Endothelial cell of umbilical vein (primary cell): ENCODE data around the gene CDH7. TPM values are rescaled to one million over a fixed set of nuclear protein-coding genes. Genes with fewer than 3 reads are reported as not detected.

Experiments
- BruUV-seq: library from RNA; stranded (reverse); fragments of 400-500 nt; replicated peaks from 2 replicates; lab custom pipeline; 2021; lab: Mats Ljungman, UMichigan
- CTCF ChIA-PET: fragments of 300-600, 350-600 bp; sonication (Branson Sonifier 250); formaldehyde crosslinking; loops from one replicate; lab custom pipeline; 2021; ENCODE audit warnings: antibody characterized with exemption, inconsistent platforms; lab: Charles Lee
- POLR2A ChIA-PET: fragments of 300-600, 350-600 bp; sonication (Branson Sonifier 250); formaldehyde crosslinking; loops from one replicate; lab custom pipeline; 2021; ENCODE audit warnings: antibody characterized with exemption, inconsistent platforms; lab: Charles Lee
- DNase-seq: peaks from one replicate; pipeline ENCODE4 v3.0.0-alpha.2; 2011; ENCODE audit warnings: low read depth, low spot score
- FAIRE-seq: peaks from 2 replicates; lab custom pipeline; 2011; peaks lifted over from hg19 to GRCh38; lab: Jason Lieb, UNC
- H2AFZ ChIP-seq: 2 replicates; pipeline ENCODE4 v1.6.0; 2012; ENCODE audit warnings: low read depth, low read length, control low read depth, inconsistent platforms
- H3K27ac ChIP-seq: 2 replicates; pipeline ENCODE4 v1.5.1; 2011; ENCODE audit warnings: low read depth, mild to moderate bottlenecking, control low read depth, low read length, moderate library complexity; ENCODE audit not compliant: insufficient read depth
- H3K27me3 ChIP-seq, 2 experiments: 2 replicates each; pipeline versions ENCODE4 v1.6.0 to v1.6.1; 2011; ENCODE audit warnings: low read length in 2 of 2, mixed read lengths in 1 of 2; ENCODE audit not compliant: control insufficient read depth in 2 of 2, insufficient read depth in 2 of 2
- H3K36me3 ChIP-seq, 2 experiments: 2 replicates in 1 of 2; 3 replicates in 1 of 2; pipeline ENCODE4 v1.5.1; 2011; ENCODE audit warnings: low read length in 2 of 2, mild to moderate bottlenecking in 1 of 2, moderate library complexity in 1 of 2; ENCODE audit not compliant: control insufficient read depth in 2 of 2, insufficient read depth in 2 of 2; ENCODE audit errors: extremely low read depth in 1 of 2
- H3K4me1 ChIP-seq: 3 replicates; pipeline ENCODE4 v1.5.1; 2011; ENCODE audit warnings: mild to moderate bottlenecking, low read length; ENCODE audit not compliant: control insufficient read depth, insufficient read depth; ENCODE audit errors: extremely low read depth
- H3K4me2 ChIP-seq: 2 replicates; pipeline ENCODE4 v1.6.1; 2011; ENCODE audit warnings: low read length, control low read depth, mixed read lengths; ENCODE audit not compliant: insufficient read depth
- H3K4me3 ChIP-seq, 3 experiments: fragments of 200-600 bp in 1 of 3; sonication (generic), shearing (Covaris generic) in 1 of 3; replicated peaks in 1 of 3; 2 replicates each; pipeline ENCODE4 v1.5.1; 2011 to 2016; ENCODE audit warnings: control low read depth in 3 of 3, low read length in 3 of 3, mild to moderate bottlenecking in 2 of 3, inconsistent platforms in 1 of 3, low read depth in 1 of 3, moderate library complexity in 1 of 3; ENCODE audit not compliant: insufficient read depth in 1 of 3
- H3K79me2 ChIP-seq: 2 replicates; pipeline ENCODE4 v1.6.0; 2012; ENCODE audit warnings: low read length, inconsistent platforms; ENCODE audit not compliant: control insufficient read depth, insufficient read depth
- H3K9ac ChIP-seq: replicated peaks from 2 replicates; pipeline ENCODE3; 2011; ENCODE audit warnings: low read length, control low read depth; ENCODE audit not compliant: insufficient read depth; ENCODE audit errors: extremely low read depth
- H3K9me1 ChIP-seq: replicated peaks from 3 replicates; pipeline ENCODE4 v1.6.0; 2011; ENCODE audit warnings: mild to moderate bottlenecking, low read length; ENCODE audit not compliant: control insufficient read depth, insufficient read depth; ENCODE audit errors: extremely low read depth
- H3K9me3 ChIP-seq: replicated peaks from 2 replicates; pipeline ENCODE4 v1.5.1; 2012; ENCODE audit warnings: low read length, inconsistent platforms; ENCODE audit not compliant: control insufficient read depth, insufficient read depth
- H4K20me1 ChIP-seq: replicated peaks from 2 replicates; pipeline ENCODE3; 2011; ENCODE audit warnings: mild to moderate bottlenecking, low read length; ENCODE audit not compliant: control insufficient read depth, insufficient read depth; ENCODE audit errors: extremely low read depth
- CTCF ChIP-seq, 2 donors: IDR thresholded peaks; 1 replicate in 1 of 2; 2 replicates in 1 of 2; pipeline ENCODE4 v1.5.1; 2011; ENCODE audit warnings: low read length in 2 of 2, mild to moderate bottlenecking in 2 of 2, moderate library complexity in 2 of 2, control low read depth in 1 of 2, inconsistent platforms in 1 of 2, low read depth in 1 of 2; ENCODE audit not compliant: insufficient read depth in 1 of 2; ENCODE audit errors: extremely low read depth in 1 of 2
- EZH2 ChIP-seq: IDR thresholded peaks from 2 replicates; pipeline ENCODE4 v1.6.1; 2012; ENCODE audit warnings: borderline replicate concordance, low read depth, mild to moderate bottlenecking, moderate library complexity, low read length, inconsistent platforms; ENCODE audit not compliant: severe bottlenecking
- FOS ChIP-seq: IDR thresholded peaks from 2 replicates; pipeline ENCODE4 v1.6.1; 2011; ENCODE audit warnings: mild to moderate bottlenecking, low read length, moderate library complexity, borderline replicate concordance; ENCODE audit not compliant: insufficient read depth
- GATA2 ChIP-seq: IDR thresholded peaks from 2 replicates; pipeline ENCODE4 v1.7.0; 2011; ENCODE audit warnings: low read depth, mild to moderate bottlenecking, moderate library complexity, mixed read lengths, low read length; ENCODE audit not compliant: insufficient read length, insufficient read depth
- JUN ChIP-seq: IDR thresholded peaks from 2 replicates; pipeline ENCODE4 v1.6.1; 2011; ENCODE audit warnings: borderline replicate concordance, low read depth; ENCODE audit not compliant: insufficient read length, insufficient read depth
- MAX ChIP-seq: IDR thresholded peaks from 2 replicates; pipeline ENCODE4 v1.6.1; 2011; ENCODE audit not compliant: insufficient read depth, insufficient read length
- MYC ChIP-seq: IDR thresholded peaks from one replicate; pipeline ENCODE4 v1.6.1; 2011; ENCODE audit warnings: mild to moderate bottlenecking, low read depth, low read length
- POLR2A ChIP-seq: IDR thresholded peaks from 2 replicates; pipeline ENCODE4 v1.6.1; 2012; ENCODE audit warnings: low read depth, mild to moderate bottlenecking, control low read depth, low read length
- POLR2AphosphoS5 ChIP-seq: IDR thresholded peaks from 2 replicates; pipeline ENCODE4 v1.6.1; 2012; ENCODE audit warnings: low read depth, mild to moderate bottlenecking, control low read depth, low read length, moderate library complexity; ENCODE audit not compliant: insufficient read depth
- dilution Hi-C: fragments of 300-500 bp; cut with MboI; formaldehyde crosslinking; loops from one replicate; pipeline ENCODE4 v1.15.0; 2019; ENCODE audit warnings: low sequenced_read_pairs; ENCODE audit not compliant: extremely low pct_ligation_motif_present
- intact Hi-C: fragments of 100-400 bp; cut with micrococcal nuclease; formaldehyde crosslinking; loops from one replicate; pipeline ENCODE4 v1.10.0; 2022
- polyA plus RNA-seq, 4 experiments: library from polyadenylated mRNA; depleted of rRNA in 3 of 4; stranded (reverse) in 3 of 4; unstranded in 1 of 4; fragments of >200 nt; gene quantifications; 2 replicates each; pipeline versions ENCODE4 v1.2.1 to v1.2.3, GENCODE V29; 2011 to 2012; ENCODE audit warnings: missing spikeins in 1 of 4
- total RNA-seq: library from RNA; stranded (reverse); gene quantifications from 2 replicates; pipeline ENCODE4 v1.2.3, GENCODE V29; 2021

The CDH7 gene
- total and polyA plus RNA-seq, 2 donors (not counting 3 experiments of a cell fraction or from before 2014, with no cell fraction given), result not detected

- no peaks in the 10 kb centered on the region for H3K9me3 ChIP-seq
- H2AFZ ChIP-seq, result no peak overlapping the region
- CTCF ChIA-PET, result no interaction called here
- H4K20me1 ChIP-seq, result no peaks in the 10 kb centered on the region
- no peak for FAIRE-seq
- H3K27ac ChIP-seq, result no peak overlapping the region
- H3K36me3 ChIP-seq, result no peaks in the 10 kb centered on the region
- dilution Hi-C loops (no loop called here), intact Hi-C loops (no loop called here)
- H3K4me1 ChIP-seq, result no peaks in the 10 kb centered on the region
- TF ChIP-seq GATA2, result no peak
- H3K4me2 ChIP-seq, result no peak overlapping the region
- no peak overlapping the region for H3K4me3 ChIP-seq
- H3K9ac ChIP-seq, result no peak overlapping the region
- BruUV-seq, result no TSS peak
- POLR2A ChIA-PET, result no interaction called here
- no peaks in the 10 kb centered on the region for H3K79me2 ChIP-seq
- no peaks in the 10 kb centered on the region for H3K27me3 ChIP-seq
- DNase-seq, result no peak
- no peaks in the 10 kb centered on the region for H3K9me1 ChIP-seq
Measured at GRCh38 chr18:65852273-65852672, 101.5 kb downstream of the CDH7 start.

GRCh38 chr18:65859075-65859474 is 108.3 kb downstream of the CDH7 start:
- dilution Hi-C loops, result no loop called here

More at GRCh38 chr18:65859075-65859474, 108.3 kb downstream of the CDH7 start:
- no peaks in the 10 kb centered on the region for H3K9me3 ChIP-seq
- H4K20me1 ChIP-seq, result no peaks in the 10 kb centered on the region
- H3K27me3 ChIP-seq, result no peaks in the 10 kb centered on the region
- no peak overlapping the region for H3K4me2 ChIP-seq
- POLR2A ChIA-PET, result no interaction called here
- no peaks in the 10 kb centered on the region for H3K4me1 ChIP-seq
- BruUV-seq, result no TSS peak
- no peaks in the 10 kb centered on the region for H3K79me2 ChIP-seq
- H3K4me3 ChIP-seq, result no peak overlapping the region
- intact Hi-C loops, result no loop called here
- TF ChIP-seq EZH2 (no peak), JUN (no peak), FOS (no peak), CTCF (IDR thresholded peaks at IDR 0.05; ENCODE audit: extremely low read depth in 1 of 2, insufficient read depth in 1 of 2, low read depth in 1 of 2, low read length in 2 of 2) (no peak), POLR2AphosphoS5 (no peak), GATA2 (no peak), MAX (no peak), POLR2A (no peak), MYC (no peak)
- no peaks in the 10 kb centered on the region for H3K9me1 ChIP-seq
- no peak for FAIRE-seq
- H3K36me3 ChIP-seq, result no peaks in the 10 kb centered on the region
- H3K9ac ChIP-seq, result no peak overlapping the region
- DNase-seq, result no peak
- H2AFZ ChIP-seq, result no peak overlapping the region
- CTCF ChIA-PET, result no interaction called here
- H3K27ac ChIP-seq, result no peak overlapping the region
